GM10248 (cell line): ENCODE data around the gene CYP2S1.

Experiments
- CTCF ChIA-PET: fragments of 300-600 bp; sonication (Branson Sonifier 250); formaldehyde crosslinking; extraction: SDS; loops from one replicate; lab custom pipeline; 2021; ENCODE audit warnings: antibody characterized with exemption; lab: Yijun Ruan, JAX
- POLR2A ChIA-PET: fragments of 350-650 bp; sonication (Branson Sonifier 250); formaldehyde crosslinking; extraction: SDS; loops from one replicate; lab custom pipeline; 2020; ENCODE audit warnings: antibody characterized with exemption; lab: Yijun Ruan, JAX
- DNase-seq: peaks from one replicate; pipeline ENCODE4 v3.0.0; 2012; ENCODE audit errors: extremely low spot score
- CTCF ChIP-seq: IDR thresholded peaks from 2 replicates; pipeline ENCODE4 v1.5.1; 2012; ENCODE audit warnings: mild to moderate bottlenecking, low read depth; ENCODE audit errors: extremely low read depth, missing control alignments, control extremely low read depth

Gene CYP2S1

GRCh38 chr19:41186971-41187883, 5.8 kb upstream of the CYP2S1 start:
- TF ChIP-seq CTCF = no peak
- DNase-seq = no peak
- ChIA-PET CTCF (no interaction called here), POLR2A (no interaction called here)

GRCh38 chr19:41187884-41188279, 5.1 kb upstream of the CYP2S1 start:
- no peak for DNase-seq
- no peak for TF ChIP-seq CTCF
- POLR2A ChIA-PET = no interaction called here
- CTCF ChIA-PET = no interaction called here

- DNase-seq = no peak
- ChIA-PET CTCF (no interaction called here), POLR2A (no interaction called here)
- TF ChIP-seq CTCF = no peak
These were observed 3.5 kb upstream of the CYP2S1 start for GRCh38 chr19:41189425-41190065.

GRCh38 chr19:41193430-41194156, 574 bp downstream of the CYP2S1 start:
- TF ChIP-seq CTCF = no peak
- DNase-seq = no peak
- POLR2A ChIA-PET = no interaction called here
- CTCF ChIA-PET = interaction anchor here (3.3 kb wide), 1 partner anchor 11 kb away, joined by 9 read pairs; no protein-coding TSS in a partner anchor

GRCh38 chr19:41194157-41194552, 1.1 kb downstream of the CYP2S1 start:
- POLR2A ChIA-PET = no interaction called here
- DNase-seq = no peak
- no peak for TF ChIP-seq CTCF
- CTCF ChIA-PET = interaction anchor here (3.3 kb wide), 1 partner anchor 10 kb away, joined by 9 read pairs; no protein-coding TSS in a partner anchor
